Measurements from ENCODE around the gene SUSD1. TPM values are rescaled to one million over a fixed set of nuclear protein-coding genes. Genes with fewer than 3 reads are reported as not detected.

The SUSD1 gene
- total and polyA plus RNA-seq, 2 experiments from 2014 or later: 18.5 to 30.5 TPM

GRCh38 chr9:112037281-112038016 is 137.6 kb downstream of the SUSD1 start:
- Histone ChIP-seq H3K9me2 (replicated peaks; ENCODE audit: insufficient read depth) (no peaks in the 10 kb centered on the region), H3K4me1 (ENCODE audit: insufficient read depth) (no peaks in the 10 kb centered on the region), H3K9me3 (ENCODE audit: low read depth) (no peaks in the 10 kb centered on the region), H3K4me2 (no peak overlapping the region), H3K36me3 (replicated peaks; ENCODE audit: insufficient read depth, low read depth) (no peaks in the 10 kb centered on the region), H2AFZ (no peak overlapping the region), H3K79me2 (no peaks in the 10 kb centered on the region), H4K20me1 (ENCODE audit: insufficient read depth, poor library complexity, severe bottlenecking) (no peaks in the 10 kb centered on the region), H3K27me3 (no peaks in the 10 kb centered on the region), H3K4me3 (no peak overlapping the region), H3K27ac (peak overlapping the region; percentile 3)
- WGBS (ENCODE audit: low lambda C conversion rate, missing lambda C conversion rate): 88% methylated on average over 2 of the region's 2 CpGs
- TF ChIP-seq EZH2phosphoT487 (IDR thresholded peaks at IDR 0.05; ENCODE audit: low read depth, severe bottlenecking, unreplicated experiment) (no peak), EZH2 (IDR thresholded peaks at IDR 0.05; ENCODE audit: borderline replicate concordance) (no peak), CTCF (IDR thresholded peaks at IDR 0.05; ENCODE audit: poor library complexity) (no peak)
- DNase-seq (ENCODE audit: low spot score): no peak

- H3K36me3 ChIP-seq (replicated peaks; ENCODE audit: insufficient read depth, low read depth): no peaks in the 10 kb centered on the region
- H3K4me1 ChIP-seq (ENCODE audit: insufficient read depth): peaks cover 3% of the 10 kb centered on the region
- no peaks in the 10 kb centered on the region for H3K79me2 ChIP-seq
- H3K9me3 ChIP-seq (ENCODE audit: low read depth): no peaks in the 10 kb centered on the region
- no peaks in the 10 kb centered on the region for H4K20me1 ChIP-seq (ENCODE audit: insufficient read depth, poor library complexity, severe bottlenecking)
- no peak for TF ChIP-seq EZH2 (IDR thresholded peaks at IDR 0.05; ENCODE audit: borderline replicate concordance)
- no peak for TF ChIP-seq CTCF (IDR thresholded peaks at IDR 0.05; ENCODE audit: poor library complexity)
- no peaks in the 10 kb centered on the region for H3K27me3 ChIP-seq
- no peak overlapping the region for H2AFZ ChIP-seq
- no peaks in the 10 kb centered on the region for H3K9me2 ChIP-seq (replicated peaks; ENCODE audit: insufficient read depth)
- no peak overlapping the region for H3K27ac ChIP-seq
- H3K4me2 ChIP-seq: no peak overlapping the region
- no peak overlapping the region for H3K4me3 ChIP-seq
- no peak for DNase-seq (ENCODE audit: low spot score)
- 61% methylated on average over 6 of the region's 6 CpGs for WGBS (ENCODE audit: low lambda C conversion rate, missing lambda C conversion rate)
Measured at GRCh38 chr9:112035166-112035826, 139.8 kb downstream of the SUSD1 start.

DNA sequence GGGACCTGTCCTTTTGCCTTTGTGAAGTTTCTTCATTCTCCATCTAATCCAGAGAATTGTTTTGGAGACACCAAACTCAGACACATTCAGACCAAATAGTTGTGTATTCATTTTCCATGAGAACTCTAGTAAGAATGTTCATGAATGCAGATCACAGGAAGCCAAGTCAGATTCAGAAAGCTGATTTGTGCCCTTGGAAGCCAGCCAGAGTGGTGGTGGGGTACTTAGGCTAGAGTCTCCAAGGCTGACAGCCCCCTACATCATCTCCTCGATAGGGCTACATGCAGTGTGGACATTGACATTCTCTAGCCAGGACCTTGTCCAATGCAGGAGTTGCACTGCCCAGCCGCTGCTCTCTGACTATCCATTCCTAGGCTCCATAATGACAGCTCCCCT is 140.9 kb downstream of the SUSD1 start:
- H3K27me3 ChIP-seq: no peaks in the 10 kb centered on the region
- H3K36me3 ChIP-seq (replicated peaks; ENCODE audit: insufficient read depth, low read depth): no peaks in the 10 kb centered on the region
- no peaks in the 10 kb centered on the region for H3K79me2 ChIP-seq
- no peak overlapping the region for H2AFZ ChIP-seq
- DNase-seq (ENCODE audit: low spot score): no peak
- no peak overlapping the region for H3K4me2 ChIP-seq
- no peak overlapping the region for H3K4me3 ChIP-seq
- TF ChIP-seq CTCF (IDR thresholded peaks at IDR 0.05; ENCODE audit: poor library complexity): no peak
- no peak for TF ChIP-seq EZH2phosphoT487 (IDR thresholded peaks at IDR 0.05; ENCODE audit: low read depth, severe bottlenecking, unreplicated experiment)
- TF ChIP-seq EZH2 (IDR thresholded peaks at IDR 0.05; ENCODE audit: borderline replicate concordance): no peak
- no peaks in the 10 kb centered on the region for H3K9me2 ChIP-seq (replicated peaks; ENCODE audit: insufficient read depth)
- no peaks in the 10 kb centered on the region for H3K9me3 ChIP-seq (ENCODE audit: low read depth)
- no peak overlapping the region for H3K27ac ChIP-seq
- 97% methylated on average over 2 of the region's 2 CpGs for WGBS (ENCODE audit: low lambda C conversion rate, missing lambda C conversion rate)
- peaks cover 12% of the 10 kb centered on the region for H3K4me1 ChIP-seq (ENCODE audit: insufficient read depth)
- no peaks in the 10 kb centered on the region for H4K20me1 ChIP-seq (ENCODE audit: insufficient read depth, poor library complexity, severe bottlenecking)
